ENCODE results near the gene APBB2.
"Not testable (repeated sequence)": the region's sequence is repeated elsewhere in the genome, so short reads cannot be mapped to it uniquely, and the experiment has no call there.

Gene APBB2

DNA sequence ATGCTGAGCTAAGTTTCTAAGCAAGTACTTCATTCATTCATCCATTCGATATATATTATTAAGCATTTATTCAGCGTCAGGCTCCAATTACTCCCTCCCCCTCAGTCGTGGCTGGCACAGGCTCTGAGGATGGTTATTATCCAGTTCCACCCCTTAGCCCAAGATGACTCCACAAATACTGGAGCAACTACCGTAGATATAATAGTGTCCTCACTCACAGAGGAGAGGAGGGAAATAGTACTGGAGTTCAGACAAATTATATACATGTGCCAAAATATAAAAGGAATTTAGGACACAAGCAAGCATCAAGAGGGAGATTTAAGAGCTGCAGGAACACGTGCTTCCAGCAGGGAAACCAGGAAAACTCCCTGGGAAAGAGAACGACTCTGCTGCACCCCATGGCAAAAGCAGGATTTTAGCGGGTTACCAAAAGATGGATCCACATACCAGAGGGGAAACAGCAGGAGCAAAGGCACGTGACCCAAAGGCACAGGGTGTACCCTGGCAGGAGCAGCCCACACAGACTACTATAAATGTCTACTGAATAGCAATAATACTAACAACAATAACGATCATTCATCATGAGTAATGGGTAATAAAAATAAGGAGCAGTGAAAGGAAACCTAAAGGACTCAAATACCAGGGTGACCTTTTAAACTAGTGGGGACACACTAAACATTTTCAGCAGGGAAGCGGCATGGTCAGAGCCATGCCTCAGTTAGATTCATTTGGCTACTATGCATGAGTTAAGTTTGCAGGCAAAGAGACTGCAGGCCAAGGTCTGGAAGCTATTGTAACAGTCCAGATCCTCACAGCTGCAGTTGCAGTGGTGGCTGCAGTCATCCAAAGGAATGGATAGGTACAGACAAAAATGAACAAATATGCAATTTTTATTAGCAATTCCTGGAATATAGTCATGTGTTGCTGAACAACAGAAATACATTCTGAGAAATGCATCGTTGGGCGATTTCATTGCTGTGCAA, 153.7 kb downstream of the APBB2 start:
- no peak for DNase-seq (ENCODE audit: low spot score)

DNA sequence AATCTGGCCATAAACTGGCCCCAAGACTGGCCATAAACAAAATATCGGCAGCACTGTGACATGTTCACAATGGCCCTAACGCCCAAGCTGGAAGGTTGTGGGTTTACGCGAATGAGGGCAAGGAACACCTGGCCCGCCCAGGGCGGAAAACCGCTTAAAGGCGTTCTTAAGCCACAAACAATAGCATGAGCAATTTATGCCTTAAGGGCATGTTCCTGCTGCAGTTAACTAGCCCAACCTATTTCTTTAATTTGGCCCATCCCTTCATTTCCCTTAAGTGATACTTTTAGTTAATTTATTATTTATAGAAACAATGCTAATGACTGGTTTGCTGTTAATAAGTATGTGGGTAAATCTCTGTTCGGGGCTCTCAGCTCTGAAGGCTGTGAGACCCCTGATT, 154.9 kb downstream of the APBB2 start:
- not testable (repeated sequence) for DNase-seq (ENCODE audit: low spot score)

- no peak for DNase-seq (ENCODE audit: low spot score)
Observed at GRCh38 chr4:41058426-41058825, 155.9 kb downstream of the APBB2 start.

DNA sequence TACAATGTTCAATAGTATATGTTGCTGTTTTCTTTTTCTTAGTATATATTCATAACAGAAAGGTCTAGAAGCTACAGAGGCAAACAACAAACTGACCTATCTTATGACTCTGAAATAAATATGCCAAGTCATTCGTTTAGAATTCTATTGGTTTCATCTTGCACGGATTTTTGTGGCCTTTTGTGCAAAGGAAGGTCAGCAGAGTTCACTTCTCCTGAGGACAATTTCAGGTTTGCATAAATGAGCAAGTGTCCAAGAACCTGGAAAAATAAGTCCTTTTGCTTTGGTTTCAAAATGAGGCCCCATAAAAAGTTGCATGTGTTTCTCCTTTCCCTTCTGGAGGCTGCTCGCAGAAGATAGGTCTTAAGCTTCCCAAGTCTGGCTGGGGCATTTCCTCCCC, 156.9 kb downstream of the APBB2 start:
- no peak for DNase-seq (ENCODE audit: low spot score)

- no peak for DNase-seq (ENCODE audit: low spot score)
Observed at GRCh38 chr4:41052287-41052686, 162.1 kb downstream of the APBB2 start.

DNA sequence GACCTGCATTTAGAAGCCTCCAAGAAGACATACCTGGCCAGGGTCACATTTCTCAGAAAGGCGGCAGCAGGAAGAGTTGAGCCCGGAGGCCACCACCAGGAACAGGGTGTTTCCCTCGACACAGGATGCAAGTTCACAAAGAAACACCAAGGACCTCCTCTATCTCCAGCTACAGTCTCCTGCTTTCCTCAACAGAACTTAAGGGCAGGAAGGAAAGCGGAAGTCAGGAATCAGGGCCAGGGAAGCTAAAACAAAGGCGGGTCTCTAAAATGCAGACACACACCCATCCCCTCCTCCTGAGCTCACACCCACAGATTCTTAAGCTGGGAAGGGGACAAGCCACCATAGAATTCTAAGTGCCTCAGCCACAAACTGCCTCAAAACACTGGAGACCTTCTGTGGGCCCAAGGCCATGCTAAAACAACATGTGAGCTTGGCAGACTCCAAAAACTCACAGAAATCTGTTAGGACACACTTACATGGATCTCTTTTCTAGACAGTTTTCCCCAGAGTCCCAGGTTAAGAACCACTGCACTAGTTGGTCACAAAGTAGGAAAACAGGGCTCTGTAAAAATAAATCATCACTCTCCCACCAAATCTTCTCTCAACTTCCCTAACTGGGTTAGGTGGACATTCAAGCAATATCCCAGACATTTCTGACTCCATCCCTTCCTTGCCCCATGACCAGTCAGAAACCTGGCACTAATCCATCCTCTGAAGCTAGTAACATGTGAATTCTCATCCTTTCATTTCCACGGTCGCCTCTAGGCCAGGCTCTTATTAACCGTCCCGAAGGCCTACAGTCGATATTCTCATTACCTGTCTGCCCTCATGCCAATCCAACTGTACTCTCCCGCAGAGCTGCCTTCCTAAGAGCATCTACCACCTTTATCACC, 163.2 kb downstream of the APBB2 start:
- DNase-seq (ENCODE audit: low spot score): no peak

- no peak for DNase-seq (ENCODE audit: low spot score)
Observed at GRCh38 chr4:41050116-41050515, 164.2 kb downstream of the APBB2 start.

DNA sequence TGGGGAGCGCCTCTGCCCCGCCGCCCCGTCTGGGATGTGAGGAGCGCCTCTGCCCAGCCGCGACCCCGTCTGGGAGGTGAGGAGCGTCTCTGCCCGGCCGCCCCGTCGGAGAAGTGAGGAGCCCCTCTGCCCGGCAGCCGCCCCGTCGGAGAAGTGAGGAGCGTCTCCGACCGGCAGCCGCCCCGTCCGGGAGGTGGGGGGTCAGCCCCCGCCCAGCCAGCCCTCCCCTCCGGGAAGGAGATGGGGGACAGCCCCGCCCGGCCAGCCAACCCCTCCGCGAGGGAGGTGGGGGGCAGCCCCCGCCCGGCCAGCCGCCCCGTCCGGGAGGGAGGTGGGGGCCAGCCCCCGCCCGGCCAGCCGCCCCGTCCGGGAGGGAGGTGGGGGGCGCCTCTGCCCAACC, 165.2 kb downstream of the APBB2 start:
- DNase-seq (ENCODE audit: low spot score): not testable (repeated sequence)

DNA sequence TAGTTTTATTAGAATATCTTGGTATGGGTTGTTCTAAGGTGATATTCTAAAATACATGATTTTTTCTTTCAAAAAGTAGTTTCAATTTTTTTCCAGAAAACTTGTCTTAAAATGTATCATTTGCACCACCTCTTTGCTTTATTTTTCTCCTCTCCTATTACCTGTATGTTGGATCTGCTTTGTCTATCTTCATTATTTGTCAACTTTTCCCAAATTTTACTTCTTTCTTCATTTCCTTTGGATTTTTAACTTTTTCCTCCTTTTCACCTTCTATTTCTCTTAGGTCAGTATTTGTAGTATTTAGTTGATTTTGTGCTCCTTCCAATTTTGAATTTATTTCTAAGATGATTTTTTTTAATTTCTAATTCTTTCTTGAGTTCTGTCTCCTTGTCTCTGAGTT, 169.6 kb downstream of the APBB2 start:
- DNase-seq (ENCODE audit: low spot score): no peak

DNA sequence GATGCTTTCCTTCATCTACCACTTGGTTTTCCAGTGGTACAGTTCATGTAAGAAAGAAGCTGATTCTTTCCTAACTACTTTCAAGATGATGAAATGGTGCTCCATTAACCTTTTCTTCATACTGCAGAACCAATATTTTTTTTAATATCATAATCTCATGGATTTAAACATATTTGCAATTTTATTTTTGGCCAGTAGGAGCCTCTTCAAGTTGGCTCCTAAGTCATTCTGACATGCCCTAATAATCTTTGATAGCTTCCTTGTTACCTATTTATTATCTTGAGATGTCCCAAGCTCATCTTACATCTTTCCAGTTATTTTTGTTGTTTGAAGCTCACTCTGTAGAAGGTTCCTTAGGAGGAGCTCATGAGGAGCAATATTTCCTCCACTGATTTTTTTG, 170.2 kb downstream of the APBB2 start:
- no peak for DNase-seq (ENCODE audit: low spot score)

GRCh38 chr4:41043465-41043864, 170.9 kb downstream of the APBB2 start:
- DNase-seq (ENCODE audit: low spot score): no peak

- no peak for DNase-seq (ENCODE audit: low spot score)
Observed at GRCh38 chr4:41041551-41041950, 172.8 kb downstream of the APBB2 start.

DNA sequence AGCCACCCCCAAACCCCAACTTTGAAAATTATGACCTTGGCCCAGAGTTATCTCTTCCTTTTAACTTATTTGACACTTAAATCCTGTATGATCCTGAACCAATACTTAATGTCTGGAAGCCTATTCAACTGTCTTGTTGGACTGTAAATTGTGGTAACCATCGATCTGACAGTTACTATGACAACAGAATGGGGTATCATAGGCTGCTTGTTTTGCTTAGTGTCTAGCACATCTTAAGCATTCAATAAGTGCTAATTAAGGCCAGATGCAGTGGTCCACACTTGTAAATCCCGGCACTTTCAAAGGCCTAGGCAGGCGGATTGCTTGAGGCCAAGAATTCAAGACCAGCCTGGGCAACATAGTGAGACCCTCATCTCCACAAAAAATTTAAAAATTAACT, 175.0 kb downstream of the APBB2 start:
- DNase-seq (ENCODE audit: low spot score): no peak

GRCh38 chr4:41038304-41038703, 176.0 kb downstream of the APBB2 start:
- DNase-seq (ENCODE audit: low spot score): no peak

- no peak for DNase-seq (ENCODE audit: low spot score)
Observed at GRCh38 chr4:41029098-41029497, 185.2 kb downstream of the APBB2 start.

GRCh38 chr4:41028392-41029076, 185.8 kb downstream of the APBB2 start:
- no peak for DNase-seq (ENCODE audit: low spot score)

GRCh38 chr4:41026971-41027370, 187.4 kb downstream of the APBB2 start:
- DNase-seq (ENCODE audit: low spot score): no peak

DNA sequence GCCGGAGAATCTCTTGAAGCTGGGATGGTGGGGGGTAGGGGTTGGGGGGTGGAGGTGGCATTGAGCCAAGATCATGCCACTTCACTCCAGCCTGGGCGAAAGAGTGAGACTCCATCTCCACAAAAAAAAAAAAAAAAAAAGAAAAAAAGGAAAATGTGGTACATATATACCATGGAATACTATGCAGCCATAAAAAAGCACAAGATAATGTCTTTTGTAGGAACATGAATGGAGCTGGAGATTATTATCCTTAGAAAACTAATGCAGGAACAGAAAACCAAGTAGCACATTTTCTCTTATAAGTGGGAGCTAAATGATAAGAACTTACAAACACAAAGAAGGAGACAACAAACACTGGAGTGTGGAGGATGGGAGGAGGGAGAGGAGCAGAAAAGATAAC, 188.5 kb downstream of the APBB2 start:
- DNase-seq (ENCODE audit: low spot score): no peak

DNA sequence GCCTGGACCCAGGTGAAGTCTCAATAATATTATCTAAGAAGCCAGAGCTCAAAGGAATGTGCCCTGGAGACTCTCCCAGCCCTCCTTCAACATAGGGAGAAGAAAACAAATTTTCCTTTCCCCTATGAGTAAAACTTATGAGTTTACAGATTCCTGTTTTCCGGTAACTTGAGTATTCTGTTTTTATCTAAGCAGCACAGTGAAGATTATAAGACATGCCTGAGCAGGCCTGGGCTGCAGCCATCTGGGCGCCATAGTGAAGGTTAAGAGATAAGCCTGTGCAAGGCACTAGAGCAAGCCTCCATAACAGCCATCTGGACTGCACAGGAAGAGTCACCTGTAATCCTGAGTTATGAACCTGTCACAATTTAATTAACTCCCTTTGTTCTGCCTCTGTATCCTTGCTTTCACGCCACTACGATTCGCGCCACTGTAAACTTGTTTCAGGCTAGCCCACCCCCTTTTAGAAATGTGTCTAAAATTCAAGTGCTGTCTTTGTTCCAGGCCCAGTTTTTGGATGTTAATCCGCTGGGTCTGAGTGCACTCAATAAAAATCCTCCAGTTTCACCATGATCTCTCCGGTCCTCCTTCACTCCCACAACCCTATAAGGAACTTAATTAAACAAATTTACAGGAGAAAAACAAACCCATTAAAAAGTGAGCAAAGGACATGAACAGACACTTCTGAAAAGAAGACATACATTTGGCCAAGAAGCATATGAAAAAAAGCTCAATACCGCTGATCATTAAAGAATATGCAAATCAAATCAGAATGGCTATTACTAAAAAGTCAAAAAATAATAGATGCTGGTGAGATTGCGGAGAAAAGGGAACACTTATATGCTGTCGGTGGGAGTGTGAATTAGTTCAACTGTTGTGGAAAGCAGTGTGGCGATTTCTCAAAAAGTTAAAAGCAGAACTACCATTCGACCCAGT, 189.5 kb downstream of the APBB2 start:
- no peak for DNase-seq (ENCODE audit: low spot score)

DNA sequence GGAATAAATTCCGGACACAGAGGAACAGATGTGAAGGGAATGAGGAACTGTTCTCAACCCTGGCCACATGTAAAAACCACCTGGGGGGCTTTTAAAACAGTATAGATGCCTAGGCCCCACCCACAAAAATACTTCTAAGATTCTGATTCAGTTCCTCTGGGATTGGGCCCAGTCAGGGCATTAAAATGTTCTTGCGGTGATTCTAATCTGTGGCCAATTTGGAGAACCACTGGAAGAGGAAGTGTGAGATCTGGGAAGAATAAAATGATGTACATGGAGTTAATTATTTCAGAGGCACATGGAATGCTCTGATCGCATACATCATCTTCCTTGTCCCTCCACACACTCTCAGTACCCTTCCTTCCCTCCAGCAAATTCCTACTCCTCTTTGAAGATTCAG, 192.2 kb downstream of the APBB2 start:
- no peak for DNase-seq (ENCODE audit: low spot score)

DNA sequence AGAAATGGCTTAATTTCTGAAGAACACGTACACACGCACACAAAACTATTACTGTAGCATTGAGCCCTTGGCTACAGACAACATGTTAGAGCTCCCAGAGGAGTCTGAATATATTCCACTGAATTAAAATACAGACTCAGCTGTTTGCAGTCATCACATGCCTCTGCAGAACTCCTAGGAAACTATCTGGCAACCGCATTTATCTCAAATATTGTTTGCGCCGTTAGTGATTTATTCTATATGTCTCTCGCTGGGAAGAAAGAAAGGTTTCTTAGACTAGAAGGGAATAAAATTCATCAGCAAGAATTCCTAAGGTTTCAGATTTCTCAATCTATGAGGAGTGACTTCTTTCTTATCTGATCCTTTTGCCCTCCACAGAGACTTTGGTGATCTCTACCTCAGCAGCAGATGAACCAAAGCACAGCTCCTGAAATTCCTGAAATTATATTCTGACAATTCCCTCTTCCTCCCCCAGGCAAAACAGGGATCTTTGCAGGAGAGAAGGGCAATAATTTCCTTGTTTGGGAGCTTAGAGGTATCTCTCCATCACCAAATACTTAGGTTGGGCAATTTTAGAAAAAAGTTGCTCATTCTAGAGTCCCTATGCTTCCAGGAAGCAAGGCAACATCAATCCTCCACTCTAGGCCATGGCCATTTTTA, 199.2 kb downstream of the APBB2 start:
- DNase-seq (ENCODE audit: low spot score): no peak

Measured in left forelimb (tissue), 1 donor.